Neural cell (in vitro differentiated cells): ENCODE data around the gene IMPG1.
"Not testable (repeated sequence)": the region's sequence is repeated elsewhere in the genome, so short reads cannot be mapped to it uniquely, and the experiment has no call there.

ENCODE experiments used
- CTCF ChIP-seq: fragments of 450-650 bp; IDR thresholded peaks from 2 replicates; pipeline ENCODE4 v1.5.1; 2014; ENCODE audit warnings: antibody characterized with exemption, mild to moderate bottlenecking, moderate library complexity; ENCODE audit not compliant: poor library complexity, severe bottlenecking
- EZH2 ChIP-seq: fragments of 200-600, 300-800 bp; shearing (Covaris generic), sonication (generic); IDR thresholded peaks from 2 replicates; pipeline ENCODE4 v1.6.1; 2014; ENCODE audit warnings: antibody characterized with exemption, low read length, borderline replicate concordance, mild to moderate bottlenecking; ENCODE audit not compliant: insufficient read depth, poor library complexity, severe bottlenecking
- RAD21 ChIP-seq: fragments of 450-650 bp; conservative IDR thresholded peaks from 2 replicates; pipeline ENCODE4 v1.6.1; 2014; ENCODE audit warnings: antibody characterized with exemption, mild to moderate bottlenecking, moderate library complexity
- REST ChIP-seq: IDR thresholded peaks from 2 replicates; pipeline ENCODE4 v1.6.1; 2012; ENCODE audit warnings: borderline replicate concordance

- TF ChIP-seq CTCF, EZH2, RAD21, REST: not testable (repeated sequence)
Observed at GRCh38 chr6:75905129-75905528, 167.3 kb downstream of the IMPG1 start.
